Stimulated activated CD4-positive, alpha-beta T cell treated with anti-CD3 and anti-CD28 coated beads, Interleukin-4, amount 100 ng/mL, for 24 hours (primary cell): ENCODE data around the gene SUSD5.

Source experiments
- DNase-seq: peaks from one replicate; pipeline ENCODE4 v3.0.0-alpha.2; 2020

The SUSD5 gene

DNA sequence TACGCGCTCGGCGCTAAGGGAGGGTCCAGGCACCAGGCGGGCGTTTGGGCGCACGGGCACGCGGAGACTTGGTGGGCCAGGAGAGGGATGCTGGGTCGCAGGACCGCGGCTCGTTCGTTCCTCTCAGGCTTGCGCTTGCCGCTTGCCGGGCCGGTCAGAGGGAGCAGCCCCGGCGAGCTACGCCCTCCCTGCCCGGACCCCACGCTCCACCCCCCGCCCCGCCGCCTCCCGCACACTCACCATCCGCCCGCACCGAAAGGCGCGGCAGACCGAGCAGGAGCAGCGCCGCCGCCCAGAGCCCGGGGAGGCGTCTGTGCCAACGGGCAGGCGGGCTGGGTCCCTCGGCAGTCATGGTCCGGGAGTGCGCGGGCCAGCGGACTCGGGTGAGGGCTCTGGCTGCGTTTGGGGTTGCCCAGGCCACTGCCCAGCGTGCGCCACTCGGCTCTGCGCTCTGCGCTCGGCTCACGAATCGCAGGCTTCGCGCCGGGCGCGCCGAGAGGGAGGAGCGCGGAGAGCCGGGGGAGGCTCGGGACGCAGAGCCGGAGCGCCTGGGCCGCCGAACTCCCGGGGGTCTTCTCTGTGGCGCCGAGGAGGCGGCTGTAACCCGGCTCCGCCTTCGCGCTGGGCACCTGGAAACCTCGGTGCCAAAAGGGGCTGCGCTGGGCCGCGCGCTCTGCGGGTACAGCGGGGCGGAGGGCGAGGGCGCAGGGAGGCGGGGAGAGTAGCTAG lies at the start of gene SUSD5:
TSS of gene SUSD5 (minus strand) at position 365 of the 729 bp plus-strand sequence. CDS start at position 352, 13 bp downstream.
- no peak for DNase-seq

DNA sequence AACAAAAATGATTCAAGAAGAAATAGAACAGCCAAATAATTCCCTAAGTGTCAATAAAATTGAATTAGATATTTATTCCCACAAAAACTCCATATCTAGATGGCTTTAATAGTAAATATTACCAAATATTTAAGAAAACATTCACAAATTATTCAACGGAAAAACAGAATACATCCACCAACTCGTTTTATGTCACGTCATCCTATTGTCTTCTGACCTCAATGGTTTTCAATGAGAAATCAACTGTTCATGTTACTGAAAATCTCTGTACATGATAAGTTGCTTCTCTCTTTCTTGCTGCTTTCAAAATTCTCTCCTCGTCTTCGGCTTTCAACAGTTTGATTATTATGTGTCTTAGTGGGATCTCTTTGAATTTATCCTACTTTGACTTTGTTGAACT lies 41.5 kb upstream of the SUSD5 start:
- DNase-seq = no peak

DNA sequence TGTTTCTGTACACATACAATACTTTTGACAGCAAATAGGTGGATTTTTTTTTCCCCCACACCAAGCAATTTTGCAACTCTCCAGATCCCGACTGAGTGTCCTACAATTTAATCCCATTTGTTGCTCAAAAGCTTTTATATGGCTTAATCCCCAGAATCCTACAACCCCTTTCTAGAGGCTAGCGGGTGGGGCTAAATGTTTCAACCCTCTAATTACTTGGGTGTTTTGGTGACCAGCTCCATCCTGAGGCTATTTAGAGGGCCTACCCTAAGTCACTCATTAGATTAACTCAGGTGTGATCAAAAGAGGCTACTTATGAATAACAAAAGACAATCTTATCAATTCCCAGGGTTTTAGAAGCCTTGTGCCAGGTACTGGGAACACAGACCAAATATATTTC lies 37.6 kb upstream of the SUSD5 start:
- DNase-seq = no peak

DNA sequence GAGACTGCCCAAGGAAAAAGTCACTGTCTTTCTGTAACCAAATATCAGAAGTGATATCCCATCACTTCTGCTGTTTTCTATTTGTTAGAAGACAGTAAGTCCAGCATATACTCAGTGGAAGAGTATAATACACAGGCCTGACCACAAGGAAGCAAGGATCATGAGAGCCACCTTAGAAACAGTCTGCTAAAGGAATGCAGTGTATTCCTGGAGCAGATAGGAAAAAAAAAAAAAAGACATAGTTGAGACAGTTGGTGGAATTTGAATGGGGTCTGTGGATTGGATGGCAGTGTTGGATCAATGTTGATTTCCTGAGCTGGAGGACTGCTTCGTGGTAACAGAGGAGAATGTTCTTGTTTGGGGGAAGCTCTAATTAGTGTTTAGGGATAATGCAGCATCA lies 32.1 kb upstream of the SUSD5 start:
- no peak for DNase-seq

DNA sequence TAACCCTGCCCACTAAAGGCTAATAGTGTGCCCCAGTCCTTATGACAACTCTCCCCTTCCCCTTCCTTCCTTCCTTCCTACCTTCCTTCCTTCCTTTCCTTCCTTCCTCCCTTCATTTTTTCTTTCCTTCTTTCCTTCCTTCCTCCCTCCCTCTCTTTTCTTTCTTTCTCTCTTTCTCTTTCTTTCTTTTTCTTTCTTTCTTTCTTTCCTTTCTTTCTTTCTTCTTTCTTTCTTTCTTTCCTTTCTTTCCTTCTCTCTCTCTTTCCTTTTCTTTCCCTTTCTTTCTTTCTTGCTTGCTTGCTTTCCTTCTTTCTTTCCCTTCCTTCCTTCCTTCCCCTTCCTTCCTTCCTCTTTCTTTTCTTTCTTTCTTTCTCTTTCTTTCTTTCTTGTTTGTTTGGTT lies 28.2 kb upstream of the SUSD5 start:
- DNase-seq = no peak

DNA sequence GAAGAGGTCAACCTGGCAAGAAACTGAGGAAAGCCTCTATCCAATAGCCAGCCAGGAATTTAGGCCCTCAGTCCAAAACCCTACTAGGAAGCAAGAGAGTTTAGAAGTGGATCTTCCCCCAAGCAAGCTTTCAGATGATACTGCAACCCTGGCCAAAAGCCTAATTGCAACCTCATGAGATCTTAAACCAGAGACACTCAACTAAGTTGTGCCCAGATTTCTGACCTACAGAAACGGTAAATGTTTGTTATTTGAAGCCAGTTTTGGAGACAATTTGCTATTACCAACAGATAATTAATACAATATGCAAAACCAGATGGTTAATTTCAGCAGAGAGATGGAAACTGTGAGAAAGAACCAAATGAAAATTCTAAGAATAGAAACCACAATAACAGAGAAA lies 21.7 kb upstream of the SUSD5 start:
- DNase-seq = no peak

DNA sequence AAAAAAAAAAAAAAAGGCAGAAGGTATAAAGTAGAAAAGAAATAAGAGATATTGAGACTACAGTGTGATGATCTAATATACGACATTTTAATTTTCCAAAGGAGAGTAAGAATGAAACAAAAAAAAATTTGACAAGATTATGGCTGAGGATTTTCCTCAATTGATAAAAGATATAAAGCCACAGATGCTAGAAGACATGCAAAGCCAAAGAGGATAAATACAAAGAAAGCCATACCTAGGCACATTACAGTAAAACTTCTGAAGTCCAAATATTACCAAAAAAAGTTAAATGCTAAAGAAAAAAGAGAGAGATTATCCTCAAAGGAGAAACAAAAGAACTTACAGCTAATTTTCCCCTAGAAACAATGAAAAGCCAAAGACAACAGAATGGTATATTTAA lies 20.3 kb upstream of the SUSD5 start:
- no peak for DNase-seq

DNA sequence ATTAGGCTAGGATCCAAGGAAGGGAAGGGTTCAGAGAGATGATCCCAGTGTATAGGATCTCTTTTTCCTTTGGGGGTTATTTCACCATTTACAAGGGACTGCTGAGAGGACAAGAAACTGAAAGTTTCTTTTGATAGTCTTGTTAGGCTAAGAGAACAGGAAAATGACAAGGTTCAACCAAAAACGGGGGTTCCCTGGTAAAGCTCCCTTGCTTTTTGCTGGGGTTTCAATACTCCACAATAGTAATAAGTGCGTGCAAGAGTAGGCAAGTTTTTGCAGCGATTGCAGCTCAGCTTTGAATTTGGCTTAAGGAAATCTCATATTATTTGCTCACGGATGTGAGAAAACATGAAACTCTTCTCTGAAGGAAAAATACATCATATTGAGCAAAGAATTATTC lies 18.8 kb upstream of the SUSD5 start:
- no peak for DNase-seq

DNA sequence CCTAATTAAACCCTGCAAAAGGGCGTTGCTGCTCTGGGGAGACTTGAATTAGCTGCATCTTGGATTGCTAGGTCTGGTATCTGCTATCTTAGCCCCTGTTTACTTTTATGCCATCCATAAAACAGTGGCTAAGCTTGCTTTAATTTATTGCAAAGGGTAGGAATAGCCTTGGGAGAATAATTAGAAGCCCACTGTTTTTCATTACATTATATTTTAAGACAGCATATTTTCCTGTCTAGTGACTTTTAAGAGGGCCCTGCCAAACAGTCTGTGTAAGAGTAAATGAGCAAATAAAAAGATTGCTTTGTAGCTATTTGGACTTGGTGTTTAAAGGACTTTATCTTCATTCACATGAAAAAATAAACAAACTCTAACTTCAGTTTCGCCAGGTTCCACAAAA lies 17.4 kb upstream of the SUSD5 start:
- no peak for DNase-seq

DNA sequence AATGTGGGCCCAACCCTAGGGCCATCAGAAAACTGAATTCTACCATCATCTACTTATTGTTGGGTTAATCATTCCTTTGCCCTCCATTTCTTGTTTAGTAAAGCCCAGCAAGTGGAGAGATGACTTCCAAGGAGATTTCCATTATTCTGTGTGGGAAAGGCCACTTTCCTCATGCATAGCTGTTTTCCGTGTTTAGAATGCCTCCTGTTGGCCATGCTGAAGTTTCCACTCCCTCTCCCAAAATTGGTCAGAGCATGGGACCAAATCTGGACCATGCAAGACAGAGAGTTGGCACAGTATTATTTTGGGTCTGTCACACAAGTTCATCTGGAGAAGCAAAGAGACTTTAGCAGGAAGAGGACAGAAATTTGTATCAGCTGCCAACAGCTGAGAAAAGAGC lies 15.3 kb upstream of the SUSD5 start:
- no peak for DNase-seq

DNA sequence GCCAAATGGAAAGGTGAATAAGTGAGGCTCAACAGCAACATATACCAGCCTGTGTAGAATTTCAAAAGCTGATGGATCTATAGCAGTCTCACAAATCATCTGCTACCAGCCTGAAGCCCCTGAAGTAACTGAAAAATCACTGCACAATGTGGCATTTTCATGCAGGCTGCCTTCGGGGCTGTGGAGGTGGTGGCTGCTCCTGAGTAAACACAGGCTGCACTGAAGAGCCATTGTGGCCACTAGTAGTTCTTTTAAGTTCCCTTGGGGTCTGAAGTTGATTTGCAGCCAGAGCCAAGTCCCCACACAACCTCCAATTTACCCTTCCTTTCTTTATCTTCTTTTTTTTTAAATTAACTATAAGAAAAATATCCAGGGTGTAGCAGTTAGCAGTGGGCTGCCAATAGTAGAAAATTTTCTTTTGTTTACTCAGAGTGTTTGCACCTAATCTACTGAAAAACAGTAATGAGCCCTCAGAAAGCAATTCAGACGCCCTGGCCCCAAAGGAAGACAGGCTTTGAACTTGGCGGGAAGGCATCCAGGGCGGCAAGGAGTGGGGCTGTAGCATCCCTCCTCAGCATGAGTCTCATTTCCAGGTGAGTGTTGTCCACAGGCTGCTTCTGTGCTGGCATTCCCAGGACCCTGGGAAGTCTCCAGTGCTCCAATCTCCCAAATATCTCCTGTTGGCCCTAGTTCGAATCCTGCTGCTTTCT lies 13.3 kb upstream of the SUSD5 start:
- DNase-seq = no peak

DNA sequence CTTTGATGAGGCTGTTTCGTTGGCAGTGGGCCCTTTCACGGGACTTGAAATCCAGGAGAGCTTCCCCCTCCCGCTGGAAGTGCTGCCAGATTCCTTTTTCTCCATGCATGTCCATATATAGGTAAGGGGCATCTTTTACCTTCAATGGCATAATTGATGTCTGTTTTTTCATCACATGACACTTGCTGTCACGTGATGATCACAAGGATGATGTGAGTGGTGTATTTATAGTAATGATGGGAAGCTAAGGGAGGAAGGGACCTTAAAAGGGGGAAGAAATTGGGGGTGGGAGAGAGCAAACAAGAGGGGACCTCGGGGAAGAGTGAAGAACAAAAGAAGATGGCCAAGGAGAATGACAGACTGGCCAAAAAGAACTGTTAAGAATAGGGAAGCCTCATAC lies 11.3 kb upstream of the SUSD5 start:
- no peak for DNase-seq

DNA sequence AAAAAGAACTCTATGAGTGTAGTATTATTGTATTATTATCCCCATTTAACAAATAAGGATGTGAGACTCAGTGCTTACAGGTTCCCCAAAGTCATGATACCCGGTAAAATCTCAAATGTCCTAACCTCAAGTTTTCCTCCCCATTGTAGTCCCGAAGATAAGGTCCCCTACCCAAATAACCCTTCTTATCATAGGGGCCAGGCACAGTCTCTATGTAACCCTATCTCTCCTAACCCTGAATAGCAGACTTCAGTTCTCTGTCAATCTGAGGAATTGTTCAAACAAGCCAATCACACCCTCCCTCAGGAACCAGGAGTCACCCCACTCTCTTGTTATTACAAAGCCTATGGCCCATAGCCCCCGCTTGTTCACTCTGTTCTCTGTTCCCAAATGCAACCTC lies 10.5 kb upstream of the SUSD5 start:
- no peak for DNase-seq

DNA sequence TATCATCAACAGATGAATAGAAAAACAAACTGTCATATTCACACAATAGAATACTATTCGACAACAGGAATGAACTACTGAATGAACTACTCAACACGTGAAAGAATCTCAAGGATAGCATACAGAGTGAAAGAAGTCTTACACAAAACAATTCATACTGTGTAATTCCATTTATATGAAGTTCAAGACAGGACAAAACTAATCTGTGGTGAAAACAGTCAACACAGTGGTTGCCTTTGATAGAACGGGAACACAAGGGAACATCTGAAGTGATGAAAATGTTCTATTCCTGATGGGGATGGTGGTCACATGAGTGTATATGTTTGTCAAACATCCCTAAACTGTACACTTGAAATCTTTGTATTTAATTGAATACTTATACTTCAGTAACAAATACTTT lies 2.6 kb upstream of the SUSD5 start:
- no peak for DNase-seq

DNA sequence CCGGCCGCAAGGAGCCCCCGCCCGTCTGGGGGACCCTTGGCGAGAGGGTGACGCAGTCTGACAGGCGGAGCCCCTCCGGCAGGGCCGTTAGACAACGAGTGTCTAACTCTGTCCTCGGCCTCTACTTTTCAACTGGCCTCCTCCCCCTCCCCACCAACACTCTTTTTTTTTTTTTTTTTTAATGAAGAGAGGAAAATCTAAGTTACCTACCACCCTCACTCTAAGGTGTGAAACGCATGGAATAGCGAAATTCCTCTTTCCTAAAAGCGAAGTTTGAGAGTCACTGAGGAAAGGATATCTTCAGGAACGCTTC lies 521 bp upstream of the SUSD5 start:
- DNase-seq = no peak

DNA sequence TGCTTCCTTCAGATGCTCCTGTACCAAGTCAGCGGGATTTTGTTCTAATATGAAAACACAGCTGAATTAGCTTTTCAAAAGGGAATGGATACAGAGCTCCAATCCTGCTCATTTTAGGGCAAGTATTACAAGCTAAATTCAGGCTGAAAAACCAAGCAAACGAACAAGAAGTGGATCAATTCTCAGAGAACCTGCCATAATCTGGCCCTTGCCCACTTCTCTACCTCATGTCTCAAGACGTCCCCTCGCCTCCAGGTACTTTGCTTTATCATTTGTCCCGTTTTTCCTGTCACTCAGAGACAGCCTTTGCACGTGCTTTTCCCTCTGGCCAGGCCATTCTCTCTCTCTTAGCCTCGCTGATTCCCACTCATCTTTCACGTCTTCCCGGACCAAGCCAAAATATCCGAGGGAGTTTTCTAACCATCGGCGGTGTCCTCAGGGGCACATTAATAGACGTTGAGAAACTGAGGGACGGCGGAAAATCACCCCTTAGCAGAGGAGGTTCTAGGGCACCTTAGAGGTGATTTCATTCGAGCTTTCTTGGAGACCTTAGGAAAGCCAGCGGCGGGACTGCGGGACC lies 654 bp downstream of the SUSD5 start:
- no peak for DNase-seq

DNA sequence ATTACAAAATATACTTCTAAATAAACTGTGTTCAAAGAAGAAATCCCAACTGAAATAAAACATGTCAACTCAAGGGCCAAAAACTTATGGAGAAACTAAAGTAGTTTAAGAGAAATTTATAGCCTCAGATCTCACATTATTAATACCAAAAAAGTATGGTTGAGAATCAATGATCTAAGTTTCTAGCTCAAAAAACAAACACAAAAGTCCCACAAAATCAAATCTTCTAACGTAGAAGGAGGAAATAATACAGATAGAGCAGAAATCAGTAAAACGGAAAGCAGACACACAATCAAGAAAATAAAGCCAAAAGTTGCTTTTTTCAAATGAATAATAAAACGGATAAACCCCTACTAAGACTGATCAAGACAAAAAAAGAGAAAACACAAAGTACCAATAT lies 2.9 kb downstream of the SUSD5 start:
- DNase-seq = no peak

DNA sequence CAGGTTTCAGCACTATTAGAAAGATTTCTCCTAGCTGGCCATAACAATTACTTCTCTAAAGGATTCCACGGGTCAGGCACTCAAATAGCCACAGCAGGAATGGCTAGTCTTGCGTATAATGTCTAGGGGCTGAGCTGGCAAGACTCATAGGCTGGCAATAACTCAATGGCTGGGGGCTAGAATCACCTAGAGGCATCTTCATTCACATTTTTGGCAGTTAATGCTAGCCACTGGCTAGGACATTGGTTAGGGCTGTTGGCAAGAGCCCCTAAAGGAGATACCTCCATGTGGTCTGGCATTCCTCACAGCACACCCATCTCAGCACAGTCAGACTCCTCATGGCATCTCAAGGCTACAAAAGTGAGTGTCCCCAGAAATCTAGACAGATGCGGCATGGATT lies 6.2 kb downstream of the SUSD5 start:
- no peak for DNase-seq

DNA sequence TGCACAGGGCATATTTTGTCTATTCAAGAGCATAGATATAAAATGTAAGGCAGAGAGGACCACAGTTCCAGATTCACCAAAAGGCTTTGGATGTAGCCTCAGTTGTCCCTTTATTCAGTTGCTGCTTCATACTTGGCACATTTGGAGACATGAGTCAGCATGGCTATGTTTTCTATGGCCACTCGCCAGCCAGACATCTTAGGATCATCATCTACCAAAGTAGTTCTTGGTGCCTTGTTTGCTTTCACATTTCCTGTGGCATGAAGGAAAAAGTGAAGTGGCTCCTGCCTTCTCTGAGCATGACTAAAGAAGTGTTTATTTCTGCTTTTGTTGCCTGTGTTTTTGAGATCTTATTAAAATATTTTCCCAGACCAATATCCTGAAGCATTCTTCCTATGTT lies 7.2 kb downstream of the SUSD5 start:
- DNase-seq = no peak

DNA sequence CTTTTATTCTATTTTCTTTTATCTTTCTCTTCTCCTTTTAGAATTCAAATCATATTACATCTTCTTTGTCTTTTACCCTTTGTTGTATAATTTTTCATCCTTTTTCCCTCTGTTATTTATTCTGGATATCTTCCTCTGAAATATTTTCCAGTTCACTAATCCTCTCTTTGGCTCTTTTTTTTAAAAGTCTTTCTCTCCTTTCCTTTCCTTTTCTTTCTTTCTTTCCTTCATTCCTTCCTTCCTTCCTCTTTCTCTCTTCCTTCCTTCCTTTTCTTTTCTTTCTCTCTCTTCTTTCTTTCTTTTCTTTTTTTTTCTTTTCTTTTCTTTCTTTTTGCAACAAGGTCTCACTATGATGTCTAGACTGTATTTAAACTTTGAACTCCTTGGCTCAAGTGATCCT lies 9.3 kb downstream of the SUSD5 start:
- no peak for DNase-seq

DNA sequence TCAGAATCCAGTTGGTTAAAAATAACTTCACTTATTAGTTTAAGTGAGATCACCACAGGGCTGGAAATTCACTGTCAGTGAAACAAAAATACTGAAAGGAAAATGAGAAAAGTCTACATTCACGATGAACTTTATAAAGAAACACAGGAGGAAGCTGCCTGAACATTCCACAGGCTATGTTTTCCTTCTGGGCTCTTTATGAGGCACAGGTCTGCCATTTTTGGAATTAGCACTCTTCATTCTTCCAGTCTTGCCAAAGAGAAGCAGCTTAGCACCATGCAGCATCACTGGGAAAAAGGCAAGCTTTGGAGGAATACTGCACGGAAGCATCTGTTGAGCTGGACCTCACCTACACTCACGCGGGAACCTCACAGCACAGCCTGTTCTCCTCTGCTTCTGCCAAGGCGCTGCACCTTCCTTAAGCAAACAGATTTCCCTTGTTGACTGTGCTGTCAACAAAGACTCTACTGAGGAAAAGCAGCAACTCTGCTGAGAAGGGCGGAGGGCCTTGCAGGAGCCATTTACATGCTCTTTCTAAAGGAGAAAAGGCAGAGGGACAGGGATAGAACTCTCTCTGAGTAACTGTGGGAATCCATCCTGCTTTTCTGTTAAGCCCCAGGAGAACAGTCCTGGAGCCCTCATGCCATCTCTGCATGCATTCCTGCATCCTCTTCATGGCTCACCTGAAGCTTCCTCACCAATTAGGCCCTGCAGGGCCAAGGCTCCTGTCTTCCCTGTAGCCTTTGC lies 15.7 kb downstream of the SUSD5 start:
- no peak for DNase-seq

DNA sequence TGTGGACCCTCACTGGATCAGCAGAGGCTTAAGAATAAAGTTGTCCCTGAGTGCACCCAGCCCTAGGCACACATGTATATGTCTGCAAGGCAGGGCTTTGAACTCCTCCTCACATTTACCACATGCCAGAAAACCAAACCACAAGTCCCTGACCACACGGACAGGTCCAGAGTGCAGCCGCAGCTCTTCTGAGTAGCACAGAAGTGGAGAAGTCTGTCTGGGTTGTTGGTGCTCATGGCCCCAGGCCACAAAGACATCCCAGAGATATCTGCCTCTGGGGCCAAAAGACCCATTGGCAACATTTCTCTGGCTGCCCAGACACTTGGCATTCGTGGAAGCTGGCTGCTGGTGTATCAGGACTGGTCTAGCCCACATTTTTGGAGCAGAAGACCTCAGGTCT lies 17.4 kb downstream of the SUSD5 start:
- DNase-seq = no peak

DNA sequence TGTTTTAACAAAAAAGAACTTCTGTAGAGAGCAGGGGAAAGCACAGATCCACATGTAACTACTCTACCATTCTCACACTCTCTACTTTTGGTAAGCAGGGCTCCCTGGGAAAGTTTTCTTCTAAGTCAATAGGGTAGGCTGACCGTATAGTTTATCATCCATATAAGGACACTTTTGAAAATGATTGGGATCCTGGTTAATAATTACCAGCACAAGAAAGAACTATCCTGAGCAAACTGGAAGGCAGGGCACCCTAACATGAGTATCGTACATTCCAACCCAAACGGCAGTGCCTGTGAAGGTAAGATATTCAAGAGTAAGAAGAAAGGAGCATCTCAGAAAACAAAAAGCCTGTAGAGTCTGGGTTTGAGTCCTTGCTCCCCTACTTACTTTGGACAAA lies 22.1 kb downstream of the SUSD5 start:
- no peak for DNase-seq

DNA sequence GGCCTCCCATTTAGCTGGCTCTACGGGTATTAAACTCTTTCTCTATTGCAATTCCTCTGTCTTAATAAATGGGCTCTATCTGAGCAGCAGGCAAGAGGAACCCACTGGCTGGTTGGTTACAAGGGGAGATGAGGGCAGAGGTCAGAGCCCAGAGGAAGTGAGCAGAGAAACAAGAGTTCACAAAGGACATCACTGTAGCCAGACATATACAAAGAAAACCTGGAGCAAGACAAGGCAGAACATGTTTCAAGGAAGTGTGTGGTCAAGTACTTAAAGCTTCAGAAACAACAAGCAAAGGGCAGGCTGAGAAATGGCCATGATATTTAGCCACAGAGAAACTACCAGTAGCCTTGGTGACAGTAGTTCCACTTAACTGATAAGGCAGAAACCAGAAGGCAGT lies 24.3 kb downstream of the SUSD5 start:
- DNase-seq = no peak
